Measurements from ENCODE around the gene AEBP1. TPM values are rescaled to one million over a fixed set of nuclear protein-coding genes. Genes with fewer than 3 reads are reported as not detected.
A peak's percentile ranks its signal among the peaks of the same experiment; 100 is the strongest.

Gene AEBP1
- total RNA-seq, 1 experiment from 2014 or later: 45.8 TPM

GRCh38 chr7:44064791-44065430, 39.2 kb upstream of the AEBP1 start:
- no peaks in the 10 kb centered on the region for H3K9me3 ChIP-seq
- DNase-seq: no peak
- H3K27me3 ChIP-seq: no peaks in the 10 kb centered on the region
- H3K36me3 ChIP-seq: peaks cover 5% of the 10 kb centered on the region
- H3K4me3 ChIP-seq: no peak overlapping the region

GRCh38 chr7:44065431-44066110, 38.6 kb upstream of the AEBP1 start, which contains the start of gene PGAM2:
PGAM2 (minus strand) TSS chr7:44065567; CDS start chr7:44065529, 38 bp downstream.
- H3K4me3 ChIP-seq: no peak within 1 kb of the TSS
- DNase-seq: peak; percentile 23
- H3K27me3 ChIP-seq: no peaks in the 10 kb centered on the region
- H3K9me3 ChIP-seq: no peaks in the 10 kb centered on the region
- peaks cover 5% of the 10 kb centered on the region for H3K36me3 ChIP-seq

GRCh38 chr7:44066111-44066460, 38.1 kb upstream of the AEBP1 start:
- no peaks in the 10 kb centered on the region for H3K9me3 ChIP-seq
- no peak overlapping the region for H3K4me3 ChIP-seq
- H3K36me3 ChIP-seq: peaks cover 2% of the 10 kb centered on the region
- no peaks in the 10 kb centered on the region for H3K27me3 ChIP-seq
- DNase-seq: no peak

GRCh38 chr7:44066494-44067063, 37.6 kb upstream of the AEBP1 start:
- H3K4me3 ChIP-seq: no peak overlapping the region
- H3K9me3 ChIP-seq: no peaks in the 10 kb centered on the region
- H3K27me3 ChIP-seq: no peaks in the 10 kb centered on the region
- no peak for DNase-seq
- no peaks in the 10 kb centered on the region; the same call in none of the 2 replicates for H3K36me3 ChIP-seq

- Histone ChIP-seq H3K9me3 (no peaks in the 10 kb centered on the region), H3K27me3 (no peaks in the 10 kb centered on the region), H3K4me3 (no peak overlapping the region), H3K36me3 (no peaks in the 10 kb centered on the region; the same call in none of the 2 replicates)
- DNase-seq: no peak
Measured at GRCh38 chr7:44067064-44067951, 36.8 kb upstream of the AEBP1 start.

GRCh38 chr7:44068054-44068453, 36.1 kb upstream of the AEBP1 start:
- Histone ChIP-seq H3K27me3 (no peaks in the 10 kb centered on the region), H3K4me3 (no peak overlapping the region)
- DNase-seq: no peak

GRCh38 chr7:44071726-44072363, 32.3 kb upstream of the AEBP1 start:
- no peaks in the 10 kb centered on the region for H3K27me3 ChIP-seq
- no peak overlapping the region for H3K4me3 ChIP-seq
- no peak for DNase-seq
- H3K36me3 ChIP-seq: peaks cover 10% of the 10 kb centered on the region
- no peaks in the 10 kb centered on the region for H3K9me3 ChIP-seq

More at GRCh38 chr7:44068054-44068453, 36.1 kb upstream of the AEBP1 start:
- Histone ChIP-seq H3K9me3 (no peaks in the 10 kb centered on the region), H3K36me3 (no peaks in the 10 kb centered on the region; the same call in none of the 2 replicates)

GRCh38 chr7:44072364-44073231, 31.5 kb upstream of the AEBP1 start:
- Histone ChIP-seq H3K36me3 (peaks cover 11% of the 10 kb centered on the region), H3K4me3 (no peak overlapping the region), H3K27me3 (no peaks in the 10 kb centered on the region), H3K9me3 (no peaks in the 10 kb centered on the region)
- peak; percentile 90 for DNase-seq

- H3K27me3 ChIP-seq: no peaks in the 10 kb centered on the region
- H3K36me3 ChIP-seq: peaks cover 23% of the 10 kb centered on the region
- no peak for DNase-seq
- no peaks in the 10 kb centered on the region for H3K9me3 ChIP-seq
- no peak overlapping the region for H3K4me3 ChIP-seq
Measured at GRCh38 chr7:44073664-44074348, 30.3 kb upstream of the AEBP1 start.

- Histone ChIP-seq H3K9me3 (no peaks in the 10 kb centered on the region), H3K27me3 (no peaks in the 10 kb centered on the region), H3K4me3 (no peak overlapping the region), H3K36me3 (peaks cover 27% of the 10 kb centered on the region)
- no peak for DNase-seq
Measured at GRCh38 chr7:44074349-44074695, 29.8 kb upstream of the AEBP1 start.

- Histone ChIP-seq H3K27me3 (no peaks in the 10 kb centered on the region), H3K9me3 (no peaks in the 10 kb centered on the region), H3K36me3 (peaks cover 27% of the 10 kb centered on the region), H3K4me3 (no peak overlapping the region)
- DNase-seq: no peak
Measured at GRCh38 chr7:44075296-44076075, 28.7 kb upstream of the AEBP1 start.

GRCh38 chr7:44076101-44076895, 27.8 kb upstream of the AEBP1 start:
- no peak for DNase-seq
- peaks cover 35% of the 10 kb centered on the region for H3K36me3 ChIP-seq
- no peaks in the 10 kb centered on the region for H3K27me3 ChIP-seq
- no peak overlapping the region for H3K4me3 ChIP-seq
- H3K9me3 ChIP-seq: no peaks in the 10 kb centered on the region

GRCh38 chr7:44077061-44077460, 27.1 kb upstream of the AEBP1 start:
- no peaks in the 10 kb centered on the region for H3K9me3 ChIP-seq
- H3K27me3 ChIP-seq: no peaks in the 10 kb centered on the region
- no peak for DNase-seq
- peaks cover 35% of the 10 kb centered on the region for H3K36me3 ChIP-seq
- no peak overlapping the region for H3K4me3 ChIP-seq

- Histone ChIP-seq H3K27me3 (no peaks in the 10 kb centered on the region), H3K36me3 (peaks cover 35% of the 10 kb centered on the region), H3K4me3 (no peak overlapping the region), H3K9me3 (no peaks in the 10 kb centered on the region)
- no peak for DNase-seq
Measured at GRCh38 chr7:44077681-44078091, 26.5 kb upstream of the AEBP1 start.
